Adrenal gland (tissue), 12 donors: Measurements from ENCODE around the gene ZNF346. TPM values are rescaled to one million over a fixed set of nuclear protein-coding genes. Genes with fewer than 3 reads are reported as not detected.

ENCODE experiments used
- DNase-seq, 7 donors: peaks; one replicate each; pipeline ENCODE4 v3.0.0-alpha.2; 2019 to 2020
- H3K27ac ChIP-seq, 5 donors: fragments of 200-600 bp; sonication (generic) in 4 of 5; 1 replicate in 3 of 5; 2 replicates in 2 of 5; pipeline versions ENCODE4 v1.5.1 to v1.8.0; 2016 to 2020; ENCODE audit warnings: mild to moderate bottlenecking in 1 of 5
- H3K27me3 ChIP-seq: fragments of 200-600 bp; 2 replicates; pipeline ENCODE4 v1.8.0; 2021
- H3K36me3 ChIP-seq, 2 donors: fragments of 200-600 bp; replicated peaks in 1 of 2; 1 replicate in 1 of 2; 2 replicates in 1 of 2; pipeline versions ENCODE4 v1.5.1 to v1.8.0; 2018 to 2022
- H3K4me1 ChIP-seq, 2 donors: fragments of 200-600 bp; replicated peaks in 1 of 2; 1 replicate in 1 of 2; 2 replicates in 1 of 2; pipeline versions ENCODE4 v1.5.1 to v1.8.0; 2018 to 2021
- H3K4me3 ChIP-seq, 4 donors: fragments of 200-600 bp; sonication (generic) in 3 of 4; one replicate each; pipeline ENCODE4 v1.5.1; 2016 to 2018
- H3K9me3 ChIP-seq, 3 donors: fragments of 200-600 bp; sonication (generic) in 1 of 3; replicated peaks in 1 of 3; 1 replicate in 2 of 3; 2 replicates in 1 of 3; pipeline versions ENCODE4 v1.5.1 to v1.8.0; 2016 to 2021
- CTCF ChIP-seq, 6 experiments: fragments of 450-650 bp in 4 of 6; fragments of 200-600 bp in 2 of 6; sonication (generic) in 1 of 6; IDR thresholded peaks; 1 replicate in 5 of 6; 2 replicates in 1 of 6; pipeline versions ENCODE4 v1.5.1 to v1.8.0; 2016 to 2021; ENCODE audit warnings: antibody characterized with exemption in 6 of 6, mild to moderate bottlenecking in 2 of 6, moderate library complexity in 1 of 6
- POLR2A ChIP-seq, 2 donors: fragments of 450-650 bp; IDR thresholded peaks; one replicate each; pipeline ENCODE4 v1.6.1; 2017; ENCODE audit warnings: antibody characterized with exemption in 2 of 2, mild to moderate bottlenecking in 2 of 2, moderate library complexity in 1 of 2
- WGBS, 4 donors: extraction: QIAGEN DNeasy Blood & Tissue Kit in 2 of 4; methylation state at CpG; one replicate each; pipeline versions ENCODE4 v1.1.5 to v1.1.7; 2013 to 2017; 5-methylcytosine and 5-hydroxymethylcytosine counted together
- intact Hi-C, 2 donors: fragments of 100-400 bp; cut with DNase I; formaldehyde crosslinking; loops; one replicate each; pipeline versions ENCODE4 v1.14.1 to v1.15.0; 2022 to 2023
- polyA plus RNA-seq, 3 donors: library from polyadenylated mRNA; stranded (reverse); fragments of 200-250 nt in 2 of 3; fragments of 350-450 nt in 1 of 3; fragmentation: Illumina TruSeq in 1 of 3; extraction: RNeasy Lipid Tissue Mini Kit (QIAGEN cat#74804) in 1 of 3; gene quantifications; one replicate each; pipeline ENCODE4 v1.2.3, GENCODE V29; 2013 to 2014
- total RNA-seq, 9 donors: library from RNA; depleted of rRNA in 4 of 9; stranded (reverse); fragments of >200 nt in 4 of 9; fragments of 120-200 nt in 1 of 9; fragmentation: NEBNext Ultra II Directional in 1 of 9; extraction: Animal tissue kit (Norgen Biotek cat#: 25700) in 1 of 9; gene quantifications; one replicate each; pipeline versions ENCODE4 v1.1.0 to v1.2.4, GENCODE V29; 2013 to 2023
- donor health status: healthy with polysubstance abuse.
- donor health status: Bipolar disorder and iron deficiency.
- donor health status: DM: yes; HTN: yes; CAD: no.
- donor health status: DM: no; HTN: no; CAD: no.
- donor health status: DM: no; HTN: no; CAD: no.
- donor health status: DM: yes; HTN: yes; CAD: no.

ZNF346 gene
- total and polyA plus RNA-seq, 12 donors = 7.9 to 29.4 (median 17.1) TPM

GRCh38 chr5:177085985-177086653 is 63.6 kb downstream of the ZNF346 start:
- TF ChIP-seq POLR2A (IDR thresholded peaks at IDR 0.05) (no peak), CTCF (IDR thresholded peaks at IDR 0.05) (no peak)
- DNase-seq = no peak
- intact Hi-C loops = no loop called here
- 44 to 52% (median 49%) methylated on average over 12 to 13 of the region's 13 CpGs for WGBS, 4 donors
- Histone ChIP-seq H3K4me1 (peaks cover 19 to 26% of the 10 kb centered on the region in 2 donors), H3K27ac (peak overlapping the region in 1 of 5 donors; percentile 10), H3K27me3 (no peaks in the 10 kb centered on the region), H3K4me3 (peak overlapping the region in 1 of 4 donors; percentile 63), H3K36me3 (no peaks in the 10 kb centered on the region), H3K9me3 (no peaks in the 10 kb centered on the region)

GRCh38 chr5:177086654-177087397 is 64.3 kb downstream of the ZNF346 start, which contains the start of gene FGFR4:
FGFR4 (plus strand) TSS chr5:177086915; CDS start chr5:177089603, 2,688 bp downstream.
- TF ChIP-seq CTCF (IDR thresholded peaks at IDR 0.05) (peak; percentile 21 to 67 (median 50)), POLR2A (IDR thresholded peaks at IDR 0.05) (no peak)
- 0 to 1% (median 0%) methylated on average over 2 to 66 of the region's 68 CpGs for WGBS, 4 donors
- Histone ChIP-seq H3K4me1 (peaks cover 19 to 26% of the 10 kb centered on the region in 2 donors), H3K36me3 (no peaks in the 10 kb centered on the region), H3K27me3 (no peaks in the 10 kb centered on the region), H3K4me3 (peak within 1 kb of the TSS in 2 of 4 donors; percentile 26 to 63), H3K9me3 (no peaks in the 10 kb centered on the region), H3K27ac (peak within 1 kb of the TSS in 1 of 5 donors; percentile 10)
- intact Hi-C loops = no loop called here
- peak; percentile 67 to 78 (median 70) for DNase-seq

GRCh38 chr5:177087398-177088005 is 65.0 kb downstream of the ZNF346 start:
- Histone ChIP-seq H3K4me1 (peaks cover 19 to 26% of the 10 kb centered on the region in 2 donors), H3K9me3 (no peaks in the 10 kb centered on the region), H3K36me3 (no peaks in the 10 kb centered on the region), H3K27ac (peak overlapping the region in 1 of 5 donors; percentile 10), H3K27me3 (no peaks in the 10 kb centered on the region), H3K4me3 (peak overlapping the region in 2 of 4 donors; percentile 26 to 63)
- 28 to 75% (median 38%) methylated on average over 6 to 23 of the region's 23 CpGs for WGBS, 4 donors
- TF ChIP-seq CTCF (IDR thresholded peaks at IDR 0.05) = no peak
- TF ChIP-seq POLR2A (IDR thresholded peaks at IDR 0.05) = no peak
- intact Hi-C loops = no loop called here
- DNase-seq = no peak

GRCh38 chr5:177089127-177089526 is 66.6 kb downstream of the ZNF346 start:
- intact Hi-C loops = no loop called here
- peak in 3 of 7 donors; percentile 25 to 49 (median 41) for DNase-seq
- no peaks in the 10 kb centered on the region for H3K9me3 ChIP-seq
- peak overlapping the region in 3 of 5 donors; percentile 26 to 80 (median 30) for H3K27ac ChIP-seq
- 7 to 28% (median 21%) methylated on average over 4 to 5 of the region's 5 CpGs for WGBS, 4 donors
- no peak for TF ChIP-seq POLR2A (IDR thresholded peaks at IDR 0.05)
- no peak for TF ChIP-seq CTCF (IDR thresholded peaks at IDR 0.05)
- H3K4me1 ChIP-seq = peaks cover 19 to 30% of the 10 kb centered on the region in 2 donors
- H3K4me3 ChIP-seq = no peak overlapping the region
- no peaks in the 10 kb centered on the region for H3K36me3 ChIP-seq
- H3K27me3 ChIP-seq = no peaks in the 10 kb centered on the region
